RWPE2 (cell line): ENCODE data around the gene IL23R.

Experiments used
- ATAC-seq: fragments of 200-7000 bp; cut with Tn5 transposase; 3 replicates; pipeline ENCODE4 v1.9.1; 2021; ENCODE audit warnings: low read depth
- DNase-seq: peaks from one replicate; pipeline ENCODE4 v3.0.0-alpha.2; 2020; ENCODE audit warnings: low spot score
- H3K27ac ChIP-seq: fragments of 450-650 bp; 2 replicates; pipeline ENCODE4 v1.5.1; 2017; ENCODE audit warnings: mild to moderate bottlenecking; ENCODE audit not compliant: poor library complexity, severe bottlenecking
- H3K27me3 ChIP-seq: fragments of 250-450 bp; sonication (Bioruptor Pico); 2 replicates; pipeline ENCODE4 v1.5.1; 2021; ENCODE audit warnings: mild to moderate bottlenecking, moderate library complexity; ENCODE audit not compliant: insufficient read depth, poor library complexity, severe bottlenecking
- H3K36me3 ChIP-seq: fragments of 250-450 bp; sonication (Bioruptor Pico); 2 replicates; pipeline ENCODE4 v1.5.1; 2020; ENCODE audit warnings: low read depth, mild to moderate bottlenecking, moderate library complexity
- H3K4me1 ChIP-seq: fragments of 250-450 bp; sonication (Bioruptor Pico); 2 replicates; pipeline ENCODE4 v1.5.1; 2021; ENCODE audit warnings: mild to moderate bottlenecking, moderate library complexity; ENCODE audit not compliant: insufficient read depth, poor library complexity, severe bottlenecking
- H3K4me3 ChIP-seq: fragments of 250-450 bp; sonication (Bioruptor Pico); 2 replicates; pipeline ENCODE4 v1.5.1; 2021; ENCODE audit warnings: mild to moderate bottlenecking, moderate library complexity; ENCODE audit not compliant: severe bottlenecking
- H3K9me3 ChIP-seq: fragments of 250-450 bp; sonication (Bioruptor Pico); 2 replicates; pipeline ENCODE4 v1.5.1; 2021; ENCODE audit warnings: mild to moderate bottlenecking, moderate library complexity; ENCODE audit not compliant: severe bottlenecking
- TF ChIP-seq, protein P1 (sequence below): fragments of 450-650 bp; IDR thresholded peaks from one replicate; pipeline ENCODE4 v1.5.1; 2017; ENCODE audit warnings: mild to moderate bottlenecking, moderate library complexity; ENCODE audit not compliant: poor library complexity, severe bottlenecking

Gene IL23R

DNA sequence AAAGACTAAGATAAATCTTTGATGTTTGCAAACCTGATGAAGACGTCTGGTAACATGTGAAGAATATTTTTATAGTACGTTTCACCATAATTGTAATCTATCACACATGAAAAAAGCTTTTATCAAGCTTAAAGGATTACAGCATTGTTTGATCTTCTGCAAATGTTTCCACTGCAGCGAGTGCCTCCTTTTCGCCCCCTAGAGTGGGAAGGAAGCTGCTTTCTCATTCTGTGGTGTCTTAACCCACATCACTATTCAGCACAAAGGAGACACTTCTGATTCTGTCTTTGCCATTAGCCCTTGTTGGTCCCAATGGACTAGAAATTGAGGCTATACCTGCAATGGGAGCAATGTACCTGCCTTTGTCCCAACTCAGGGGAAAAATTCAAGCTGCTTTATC lies 95.4 kb downstream of the IL23R start:
- H3K4me1 ChIP-seq, result no peaks in the 10 kb centered on the region
- TF ChIP-seq, protein P1, sequence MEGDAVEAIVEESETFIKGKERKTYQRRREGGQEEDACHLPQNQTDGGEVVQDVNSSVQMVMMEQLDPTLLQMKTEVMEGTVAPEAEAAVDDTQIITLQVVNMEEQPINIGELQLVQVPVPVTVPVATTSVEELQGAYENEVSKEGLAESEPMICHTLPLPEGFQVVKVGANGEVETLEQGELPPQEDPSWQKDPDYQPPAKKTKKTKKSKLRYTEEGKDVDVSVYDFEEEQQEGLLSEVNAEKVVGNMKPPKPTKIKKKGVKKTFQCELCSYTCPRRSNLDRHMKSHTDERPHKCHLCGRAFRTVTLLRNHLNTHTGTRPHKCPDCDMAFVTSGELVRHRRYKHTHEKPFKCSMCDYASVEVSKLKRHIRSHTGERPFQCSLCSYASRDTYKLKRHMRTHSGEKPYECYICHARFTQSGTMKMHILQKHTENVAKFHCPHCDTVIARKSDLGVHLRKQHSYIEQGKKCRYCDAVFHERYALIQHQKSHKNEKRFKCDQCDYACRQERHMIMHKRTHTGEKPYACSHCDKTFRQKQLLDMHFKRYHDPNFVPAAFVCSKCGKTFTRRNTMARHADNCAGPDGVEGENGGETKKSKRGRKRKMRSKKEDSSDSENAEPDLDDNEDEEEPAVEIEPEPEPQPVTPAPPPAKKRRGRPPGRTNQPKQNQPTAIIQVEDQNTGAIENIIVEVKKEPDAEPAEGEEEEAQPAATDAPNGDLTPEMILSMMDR, result no peak
- no peak overlapping the region for H3K27ac ChIP-seq
- no peak for DNase-seq
- no peaks in the 10 kb centered on the region for H3K9me3 ChIP-seq
- no peaks in the 10 kb centered on the region for H3K36me3 ChIP-seq
- no peak overlapping the region for H3K4me3 ChIP-seq
- ATAC-seq, result no peak
- H3K27me3 ChIP-seq, result no peaks in the 10 kb centered on the region

- no peak overlapping the region for H3K27ac ChIP-seq
- TF ChIP-seq, protein P1, result no peak
- no peaks in the 10 kb centered on the region for H3K36me3 ChIP-seq
- no peaks in the 10 kb centered on the region for H3K4me1 ChIP-seq
- H3K9me3 ChIP-seq, result no peaks in the 10 kb centered on the region
- no peak overlapping the region for H3K4me3 ChIP-seq
- no peak for ATAC-seq
- no peak for DNase-seq
- no peaks in the 10 kb centered on the region for H3K27me3 ChIP-seq
These were observed 96.5 kb downstream of the IL23R start for GRCh38 chr1:67262735-67263134.

DNA sequence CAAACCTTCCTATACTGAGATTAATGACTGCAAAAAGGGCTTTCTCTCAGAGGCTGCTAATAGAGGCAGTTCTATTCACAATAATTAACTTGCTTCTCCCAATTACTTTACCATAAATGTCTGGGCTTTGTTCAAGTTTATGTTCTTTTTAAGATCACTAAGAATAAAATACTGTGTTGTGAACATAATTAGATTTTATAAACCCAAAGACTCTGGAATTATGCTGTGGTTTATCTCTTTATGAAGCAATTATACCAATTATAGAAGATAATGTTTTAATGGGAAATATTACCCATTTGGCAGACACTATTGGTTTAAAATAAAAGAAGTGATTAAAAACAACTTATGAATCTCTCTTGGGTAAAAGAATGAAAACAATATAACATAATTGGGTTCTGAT lies 97.9 kb downstream of the IL23R start:
- Histone ChIP-seq H3K27ac (no peak overlapping the region), H3K36me3 (no peaks in the 10 kb centered on the region), H3K4me1 (no peaks in the 10 kb centered on the region), H3K9me3 (no peaks in the 10 kb centered on the region), H3K4me3 (no peak overlapping the region), H3K27me3 (no peaks in the 10 kb centered on the region)
- ATAC-seq (no peak), DNase-seq (no peak)
- TF ChIP-seq, protein P1, result no peak

GRCh38 chr1:67264899-67265298 lies 98.6 kb downstream of the IL23R start:
- Histone ChIP-seq H3K27ac (no peak overlapping the region), H3K36me3 (no peaks in the 10 kb centered on the region), H3K4me1 (no peaks in the 10 kb centered on the region), H3K27me3 (no peaks in the 10 kb centered on the region), H3K9me3 (no peaks in the 10 kb centered on the region), H3K4me3 (no peak overlapping the region)
- DNase-seq (no peak), ATAC-seq (no peak)
- TF ChIP-seq, protein P1, result no peak

- Histone ChIP-seq H3K9me3 (no peaks in the 10 kb centered on the region), H3K27me3 (no peaks in the 10 kb centered on the region), H3K27ac (no peak overlapping the region), H3K36me3 (no peaks in the 10 kb centered on the region), H3K4me3 (no peak overlapping the region), H3K4me1 (no peaks in the 10 kb centered on the region)
- TF ChIP-seq, protein P1, result no peak
- no peak for ATAC-seq
- DNase-seq, result no peak
These were observed 102.8 kb downstream of the IL23R start for GRCh38 chr1:67269061-67269460.
